A549 (cell line): ENCODE results near the gene KCNJ1.

Experiments used
- EHMT2 ChIP-seq: fragments of 200-600 bp; sonication (generic); IDR thresholded peaks from 2 replicates; pipeline ENCODE4 v1.6.1; 2016; ENCODE audit warnings: antibody characterized with exemption, low read depth, mild to moderate bottlenecking, moderate library complexity
- ELK1 ChIP-seq: fragments of 150-350 bp; IDR thresholded peaks from 2 replicates; pipeline ENCODE4 v1.6.1; 2014; ENCODE audit warnings: low read depth, mild to moderate bottlenecking, low read length
- JUNB ChIP-seq: fragments of >200 bp; sonication (Bioruptor Twin); formaldehyde crosslinking; IDR thresholded peaks from 2 replicates; pipeline ENCODE4 v1.6.1; 2016
- KDM1A ChIP-seq: fragments of 200-600 bp; sonication (generic); IDR thresholded peaks from 2 replicates; pipeline ENCODE4 v1.6.1; 2016; ENCODE audit warnings: low read depth, mild to moderate bottlenecking
- RAD21 ChIP-seq, 2 experiments: fragments of >200 bp in 1 of 2; sonication (Bioruptor Twin) in 1 of 2; formaldehyde crosslinking in 1 of 2; IDR thresholded peaks in 1 of 2; conservative IDR thresholded peaks in 1 of 2; 2 replicates in 1 of 2; 3 replicates in 1 of 2; pipeline ENCODE4 v1.6.1; 2012 to 2018; ENCODE audit warnings: inconsistent platforms in 1 of 2
- RNF2 ChIP-seq: fragments of 200-600 bp; sonication (generic); IDR thresholded peaks from 2 replicates; pipeline ENCODE4 v1.6.1; 2016; ENCODE audit warnings: low read depth, mild to moderate bottlenecking, antibody characterized with exemption, moderate library complexity, borderline replicate concordance
- TP53 ChIP-seq: fragments of 250-450 bp; sonication (Bioruptor Pico); IDR thresholded peaks from 2 replicates; pipeline ENCODE4 v1.5.0; 2021; ENCODE audit warnings: mild to moderate bottlenecking, moderate library complexity
- USF2 ChIP-seq: fragments of 450-650 bp; IDR thresholded peaks from 2 replicates; pipeline ENCODE4 v1.6.1; 2014; ENCODE audit warnings: antibody characterized with exemption
- TF ChIP-seq, protein P1 (sequence below): fragments of >200 bp; sonication (Bioruptor Twin); formaldehyde crosslinking; IDR thresholded peaks from 3 replicates; pipeline ENCODE4 v1.5.1; 2016
- TF ChIP-seq, protein P2 (sequence below): fragments of 250-450 bp; sonication (Bioruptor Pico); IDR thresholded peaks from 2 replicates; pipeline ENCODE4 v1.5.0; 2021; ENCODE audit warnings: mild to moderate bottlenecking, moderate library complexity, borderline replicate concordance

DNA sequence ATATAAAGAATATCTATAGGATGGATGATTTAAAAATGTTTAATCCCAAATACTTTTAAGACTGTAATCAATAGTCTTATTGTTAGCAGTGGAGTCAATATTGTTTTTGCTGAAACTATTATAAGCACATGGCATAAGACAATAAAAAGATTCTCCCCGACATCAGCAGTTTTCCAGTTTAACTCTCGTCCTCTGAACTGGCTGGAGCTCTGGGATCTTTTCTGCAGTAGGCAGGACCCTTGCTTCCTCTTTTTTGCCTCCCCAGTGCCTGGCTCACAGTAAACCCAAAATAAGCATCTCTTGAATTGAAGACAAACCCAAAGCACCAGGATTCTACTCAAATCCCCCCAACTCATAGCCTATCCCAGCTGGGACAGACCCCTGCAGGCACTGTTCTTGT is 32.9 kb downstream of the KCNJ1 start:
- TF ChIP-seq RAD21 (conservative IDR thresholded peaks at IDR 0.05 in 1 of 2, IDR thresholded peaks at IDR 0.05 in 1 of 2): no peak
- TF ChIP-seq ELK1: no peak
- TF ChIP-seq, protein P1, sequence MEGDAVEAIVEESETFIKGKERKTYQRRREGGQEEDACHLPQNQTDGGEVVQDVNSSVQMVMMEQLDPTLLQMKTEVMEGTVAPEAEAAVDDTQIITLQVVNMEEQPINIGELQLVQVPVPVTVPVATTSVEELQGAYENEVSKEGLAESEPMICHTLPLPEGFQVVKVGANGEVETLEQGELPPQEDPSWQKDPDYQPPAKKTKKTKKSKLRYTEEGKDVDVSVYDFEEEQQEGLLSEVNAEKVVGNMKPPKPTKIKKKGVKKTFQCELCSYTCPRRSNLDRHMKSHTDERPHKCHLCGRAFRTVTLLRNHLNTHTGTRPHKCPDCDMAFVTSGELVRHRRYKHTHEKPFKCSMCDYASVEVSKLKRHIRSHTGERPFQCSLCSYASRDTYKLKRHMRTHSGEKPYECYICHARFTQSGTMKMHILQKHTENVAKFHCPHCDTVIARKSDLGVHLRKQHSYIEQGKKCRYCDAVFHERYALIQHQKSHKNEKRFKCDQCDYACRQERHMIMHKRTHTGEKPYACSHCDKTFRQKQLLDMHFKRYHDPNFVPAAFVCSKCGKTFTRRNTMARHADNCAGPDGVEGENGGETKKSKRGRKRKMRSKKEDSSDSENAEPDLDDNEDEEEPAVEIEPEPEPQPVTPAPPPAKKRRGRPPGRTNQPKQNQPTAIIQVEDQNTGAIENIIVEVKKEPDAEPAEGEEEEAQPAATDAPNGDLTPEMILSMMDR: no peak
- TF ChIP-seq, protein P2, sequence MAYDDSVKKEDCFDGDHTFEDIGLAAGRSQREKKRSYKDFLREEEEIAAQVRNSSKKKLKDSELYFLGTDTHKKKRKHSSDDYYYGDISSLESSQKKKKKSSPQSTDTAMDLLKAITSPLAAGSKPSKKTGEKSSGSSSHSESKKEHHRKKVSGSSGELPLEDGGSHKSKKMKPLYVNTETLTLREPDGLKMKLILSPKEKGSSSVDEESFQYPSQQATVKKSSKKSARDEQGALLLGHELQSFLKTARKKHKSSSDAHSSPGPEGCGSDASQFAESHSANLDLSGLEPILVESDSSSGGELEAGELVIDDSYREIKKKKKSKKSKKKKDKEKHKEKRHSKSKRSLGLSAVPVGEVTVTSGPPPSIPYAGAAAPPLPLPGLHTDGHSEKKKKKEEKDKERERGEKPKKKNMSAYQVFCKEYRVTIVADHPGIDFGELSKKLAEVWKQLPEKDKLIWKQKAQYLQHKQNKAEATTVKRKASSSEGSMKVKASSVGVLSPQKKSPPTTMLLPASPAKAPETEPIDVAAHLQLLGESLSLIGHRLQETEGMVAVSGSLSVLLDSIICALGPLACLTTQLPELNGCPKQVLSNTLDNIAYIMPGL (CRISPR knock-in tag): no peak
- no peak for TF ChIP-seq KDM1A
- TF ChIP-seq USF2: no peak
- no peak for TF ChIP-seq RNF2
- no peak for TF ChIP-seq EHMT2
- TF ChIP-seq JUNB: no peak
- no peak for TF ChIP-seq TP53
